ENCODE measurements around the gene NSUN4.
"Not testable (repeated sequence)": the region's sequence is repeated elsewhere in the genome, so short reads cannot be mapped to it uniquely, and the experiment has no call there.

NSUN4 gene

DNA sequence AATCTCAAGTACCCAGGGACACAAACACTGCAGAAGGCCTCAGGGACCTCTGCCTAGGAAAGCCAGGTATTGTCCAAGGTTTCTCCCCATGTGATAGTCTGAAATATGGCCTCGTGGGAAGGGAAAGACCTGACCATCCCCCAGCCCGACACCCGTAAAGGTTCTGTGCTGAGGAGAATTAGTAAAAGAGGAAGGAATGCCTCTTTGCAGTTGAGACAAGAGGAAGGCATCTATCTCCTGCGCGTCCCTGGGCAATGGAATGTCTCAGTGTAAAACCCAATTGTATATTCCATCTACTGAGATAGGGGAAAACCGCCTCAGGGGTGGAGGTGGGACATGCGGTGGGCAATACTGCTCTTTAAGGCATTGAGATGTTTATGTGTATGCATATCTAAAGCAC is 10.8 kb upstream of the NSUN4 start:
- DNase-seq: not testable (repeated sequence)

DNA sequence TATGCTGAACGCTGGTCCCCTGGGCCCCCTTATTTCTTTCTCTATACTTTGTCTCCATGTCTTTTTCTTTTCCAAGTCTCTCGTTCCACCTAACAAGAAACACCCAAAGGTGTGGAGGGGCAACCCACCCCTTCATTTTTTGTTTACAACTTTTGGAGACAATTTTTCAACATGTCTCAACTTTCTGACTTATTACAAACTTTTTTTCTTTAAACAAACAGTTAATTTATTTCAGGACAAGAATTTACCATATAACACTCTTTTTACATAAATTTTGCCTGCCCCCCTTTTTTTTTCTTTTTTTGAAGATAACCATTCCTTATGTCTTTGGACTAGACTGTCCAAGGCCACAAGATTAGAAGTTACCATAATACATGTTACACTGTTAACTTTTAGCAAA is 10.2 kb upstream of the NSUN4 start:
- DNase-seq: not testable (repeated sequence)

DNA sequence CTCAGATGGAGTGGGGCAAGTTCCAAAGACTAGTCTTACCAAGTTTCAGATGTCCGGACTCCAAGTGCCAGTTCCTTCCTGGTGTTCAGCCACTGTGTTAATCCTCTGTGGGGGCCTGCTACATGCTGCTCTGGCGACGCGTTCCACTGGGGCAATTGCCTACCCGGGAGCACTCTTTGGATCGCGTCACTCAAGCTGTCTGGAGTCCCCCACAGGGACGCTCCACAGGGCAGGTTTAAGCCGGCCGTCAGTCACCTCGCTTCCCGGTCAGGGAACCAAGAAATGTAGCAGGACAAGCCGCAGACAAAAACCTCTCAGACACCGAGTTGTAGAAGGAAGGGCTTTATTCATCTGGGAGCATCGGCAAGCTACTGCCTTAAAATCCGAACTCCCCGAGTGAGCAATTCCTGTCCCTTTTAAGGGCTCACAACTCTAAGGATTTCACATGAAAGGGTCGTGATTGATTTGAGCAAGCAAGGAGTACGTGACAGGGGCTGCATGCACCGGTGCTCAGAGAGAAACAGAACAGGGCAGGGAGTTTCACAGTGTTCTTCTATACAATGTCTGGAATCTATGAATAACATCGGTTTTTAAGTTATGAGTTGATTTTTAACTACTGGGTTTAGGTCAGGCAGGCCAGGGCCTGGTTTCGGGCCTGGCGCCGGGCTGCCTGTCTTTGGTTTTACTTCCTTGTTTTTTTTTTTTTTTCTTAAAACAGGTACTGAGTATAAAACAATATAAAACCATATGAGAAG is 8.6 kb upstream of the NSUN4 start:
- DNase-seq: not testable (repeated sequence)

DNA sequence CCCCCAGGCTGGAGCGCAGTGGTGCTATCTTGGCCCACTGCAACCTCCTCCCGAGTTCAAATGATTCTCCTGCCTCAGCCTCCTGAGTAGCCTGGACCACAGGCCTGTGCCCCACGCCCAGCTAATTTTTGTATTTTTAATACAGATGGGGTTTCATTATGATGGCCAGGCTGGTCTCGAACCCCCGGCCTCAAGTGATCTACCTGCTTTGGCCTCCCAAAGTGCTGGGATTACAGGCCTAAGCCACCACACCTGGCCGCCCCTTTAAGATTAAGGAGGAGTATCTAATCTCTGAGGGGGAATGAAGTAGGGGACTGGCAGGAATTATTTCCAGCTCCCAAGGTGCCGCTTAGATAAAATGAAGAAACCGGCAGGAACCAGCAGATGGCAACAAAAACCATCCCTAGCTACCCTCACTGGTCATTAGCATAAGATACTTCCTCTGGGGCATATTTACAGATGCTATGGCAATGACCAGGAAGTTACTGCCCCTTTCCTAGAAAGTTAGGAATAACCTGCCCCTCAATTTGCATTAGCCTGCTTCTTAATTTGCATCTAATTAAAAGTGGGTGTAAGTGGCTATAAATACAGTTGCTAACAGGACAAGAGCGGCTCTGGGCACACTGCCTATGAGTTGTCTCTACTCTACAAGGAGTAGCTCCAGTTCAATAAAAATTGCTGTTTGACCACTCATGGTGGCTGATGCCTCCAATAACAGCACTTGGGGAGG is 7.1 kb upstream of the NSUN4 start:
- no peak for DNase-seq

DNA sequence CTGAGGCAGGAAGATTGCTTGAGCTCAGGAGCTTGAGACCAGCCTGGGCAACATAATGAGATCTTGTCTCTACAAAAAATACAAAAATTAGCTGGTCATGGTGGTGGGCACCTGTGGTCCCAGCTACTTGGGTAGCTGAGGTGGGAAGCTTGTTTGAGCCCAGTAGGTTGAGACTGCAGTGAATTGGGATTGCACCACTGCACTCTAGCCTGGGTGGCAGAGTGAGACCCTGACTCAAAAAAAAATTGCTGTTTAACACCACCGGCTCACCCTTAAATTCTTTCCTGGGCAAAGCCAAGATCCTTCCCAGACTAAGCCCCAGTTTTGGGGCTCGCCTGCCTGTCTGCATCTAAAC is 6.6 kb upstream of the NSUN4 start:
- DNase-seq: no peak

DNA sequence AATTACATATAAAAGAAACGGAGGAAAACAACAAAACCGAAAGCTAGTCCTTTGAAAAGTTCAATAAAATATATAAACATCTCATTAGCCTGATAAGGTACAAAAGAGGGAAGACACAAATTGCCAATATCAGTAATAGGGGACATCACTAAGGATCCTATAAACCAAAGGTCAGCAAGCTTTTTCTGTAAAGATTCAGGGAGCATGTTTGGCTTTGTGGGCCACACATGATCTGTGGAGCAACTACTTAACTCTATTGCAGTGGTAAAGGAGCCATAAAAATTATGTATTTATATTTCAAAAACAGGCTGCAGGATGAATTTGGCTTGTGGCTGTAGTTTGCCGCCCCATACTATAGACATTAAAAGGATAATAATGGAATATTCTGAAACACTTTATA is 5.5 kb upstream of the NSUN4 start:
- no peak for DNase-seq

DNA sequence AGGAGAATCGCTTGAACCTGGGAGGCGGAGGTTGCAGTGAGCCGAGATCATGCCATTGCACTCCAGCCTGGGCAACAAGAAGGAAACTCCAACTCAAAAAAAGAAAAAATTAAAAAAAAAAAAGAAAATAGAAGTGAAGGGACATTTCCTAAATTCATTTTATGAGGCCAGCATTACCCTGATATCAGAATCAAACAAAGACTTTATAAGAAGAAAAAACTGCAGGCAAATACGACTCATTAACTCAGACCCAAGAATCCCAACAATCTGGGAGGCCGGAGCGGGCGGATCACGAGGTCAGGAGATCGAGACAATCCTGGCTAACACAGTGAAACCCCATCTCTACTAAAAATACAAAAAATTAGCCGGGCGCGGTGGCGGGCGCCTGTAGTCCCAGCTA is 3.2 kb upstream of the NSUN4 start:
- DNase-seq: not testable (repeated sequence)

DNA sequence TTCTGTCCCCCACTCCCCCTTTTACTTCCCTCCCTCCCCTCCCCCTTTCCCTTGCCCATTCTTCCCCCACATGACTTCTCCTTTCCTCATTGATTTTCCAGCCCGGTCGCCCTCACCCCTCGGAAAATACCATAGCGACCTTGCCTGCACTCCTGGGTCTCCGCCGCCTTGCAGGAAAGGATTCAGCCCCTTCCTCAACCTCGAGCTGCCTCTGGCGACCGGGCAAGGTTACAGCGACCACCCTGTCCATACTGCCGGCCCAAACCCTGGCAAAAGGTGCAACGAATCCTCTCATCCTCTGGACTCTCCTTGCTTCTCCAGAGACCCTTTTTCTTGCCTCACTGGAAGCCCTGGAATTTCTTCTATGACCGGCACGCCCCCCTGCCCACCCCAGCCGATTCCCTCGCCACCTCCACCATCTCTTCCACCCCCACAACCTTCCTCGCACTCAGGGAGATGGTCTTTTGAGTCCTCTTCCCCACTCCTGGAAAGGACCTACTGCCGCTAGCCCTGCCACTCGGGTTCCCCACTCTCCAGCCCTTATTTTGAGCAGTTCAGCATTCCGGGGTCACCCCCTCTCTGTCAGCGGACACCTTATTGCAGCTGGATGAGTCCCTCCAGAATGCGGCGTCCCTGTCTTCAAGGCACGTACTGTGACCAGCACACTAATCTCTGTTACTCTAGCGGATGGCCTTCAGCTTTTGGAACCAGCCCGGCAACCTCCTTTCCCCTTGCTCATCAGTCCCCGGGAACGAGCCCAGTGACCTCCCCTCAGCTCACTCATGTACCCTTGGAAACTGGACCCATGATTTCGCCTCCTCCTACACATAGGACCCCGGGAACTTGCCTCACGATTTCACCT is 846 bp downstream of the NSUN4 start:
- DNase-seq: no peak

DNA sequence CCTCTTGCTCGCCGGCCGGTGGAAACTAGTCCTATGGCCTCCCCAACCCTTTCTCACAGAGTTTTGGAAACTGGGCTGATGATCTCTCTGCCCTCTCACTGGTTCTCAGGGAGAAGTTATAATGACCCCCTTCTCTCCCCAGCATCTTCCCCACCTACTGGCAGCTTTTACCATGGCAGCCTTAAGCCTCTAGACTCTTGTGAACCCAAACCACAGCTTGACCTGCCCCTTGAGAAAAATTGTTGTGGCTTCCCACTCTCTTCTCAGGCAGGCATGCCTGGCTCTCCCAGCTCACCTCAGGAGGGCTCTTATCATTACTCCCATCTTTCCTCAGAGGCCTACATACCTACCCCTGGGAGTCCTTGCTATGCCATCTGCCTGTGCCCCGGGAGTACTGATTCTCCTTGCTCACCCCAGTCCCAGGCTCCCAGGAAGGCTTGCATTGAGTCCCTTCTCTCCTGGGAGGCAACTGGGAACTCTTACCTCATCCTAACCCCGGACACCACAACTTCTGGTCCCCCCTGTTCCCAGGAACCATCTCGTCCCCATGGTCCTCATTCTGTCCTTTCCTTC is 1.6 kb downstream of the NSUN4 start:
- DNase-seq: no peak

DNA sequence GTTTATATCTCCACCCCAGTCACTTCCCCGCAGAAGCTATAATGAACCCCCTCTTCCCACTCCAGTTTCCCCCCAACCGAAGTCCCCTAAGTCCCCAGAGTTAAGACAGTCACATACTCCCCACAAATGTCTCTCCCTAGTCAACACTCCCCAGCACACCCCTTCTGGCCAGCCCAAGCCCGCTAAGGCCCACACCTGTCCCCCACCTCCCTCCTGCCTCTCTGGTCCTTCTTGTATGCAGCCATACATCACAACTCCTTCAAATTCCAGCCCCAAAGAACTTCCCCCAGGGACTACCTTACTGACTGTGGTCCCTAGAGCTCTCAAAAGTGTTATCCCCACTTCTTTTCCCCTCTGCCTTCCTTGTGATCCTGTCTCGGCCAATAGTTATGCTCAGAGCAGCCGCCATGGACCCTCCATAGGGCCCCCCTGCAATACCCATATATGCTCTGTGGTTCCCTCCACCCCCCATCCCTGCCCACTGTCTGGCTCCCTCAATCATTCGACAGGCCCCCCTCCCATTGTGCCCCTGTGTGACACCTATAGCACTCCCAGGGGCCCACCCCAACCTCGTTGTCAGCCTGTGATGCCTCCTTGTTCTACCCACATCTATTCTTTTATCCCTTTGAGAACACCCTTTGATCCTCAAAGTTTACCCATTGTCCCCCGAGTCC is 2.2 kb downstream of the NSUN4 start:
- no peak for DNase-seq

DNA sequence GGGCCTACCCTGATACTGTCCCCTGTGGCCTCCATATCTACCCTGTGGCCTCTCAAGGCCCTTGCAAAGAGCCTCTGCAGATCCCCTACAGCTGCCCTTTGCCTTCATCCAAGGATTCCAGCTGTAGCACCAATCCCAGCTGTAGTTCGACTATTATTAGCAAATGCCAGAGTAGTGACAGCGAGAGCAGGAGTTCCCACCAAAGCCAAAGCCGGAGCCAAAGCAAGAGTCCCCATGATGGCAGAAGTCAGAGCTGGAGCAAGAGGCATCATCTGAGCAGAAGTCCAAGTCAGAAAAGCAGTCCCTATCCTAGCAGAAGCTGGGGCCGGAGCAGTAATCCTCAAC is 2.7 kb downstream of the NSUN4 start:
- no peak for DNase-seq

DNA sequence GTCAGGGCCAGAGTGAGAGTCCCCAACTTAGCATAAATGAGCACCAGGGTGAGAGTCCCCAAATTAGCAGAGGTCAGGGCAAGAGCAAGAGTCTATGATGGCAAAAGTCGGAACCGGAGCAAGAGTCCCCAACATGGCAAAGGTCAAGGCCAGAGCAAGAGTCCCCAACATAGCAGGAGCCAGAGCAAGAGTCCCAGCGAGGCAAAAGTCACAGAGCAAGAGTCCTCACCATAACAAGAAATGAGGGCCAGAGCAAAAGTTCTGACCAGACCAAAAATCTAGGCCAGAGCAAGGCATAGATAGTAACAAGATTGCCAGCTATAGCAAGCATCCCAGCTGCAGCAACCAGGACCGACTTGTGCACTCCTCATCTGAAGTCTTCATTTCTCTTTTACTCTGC is 3.1 kb downstream of the NSUN4 start:
- no peak for DNase-seq

DNA sequence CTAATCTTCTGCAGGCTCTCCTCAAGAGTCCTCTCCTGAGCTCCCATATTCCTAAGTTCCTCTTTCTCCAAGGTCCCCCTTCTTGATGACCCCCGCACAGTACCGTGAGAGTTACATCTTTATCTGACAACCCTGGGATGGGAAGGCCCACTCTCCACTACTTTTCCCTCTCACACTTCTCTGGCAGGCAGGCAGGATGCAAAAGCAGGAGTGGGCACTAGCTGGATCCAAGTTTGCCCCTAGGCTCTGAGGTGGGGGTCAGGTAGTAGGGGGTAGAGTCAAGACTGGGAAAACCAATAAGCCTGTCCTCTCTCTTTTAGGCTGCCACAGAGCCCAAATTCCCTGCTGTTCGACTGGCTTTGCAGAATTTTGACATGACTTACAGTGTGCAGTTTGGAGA is 3.9 kb downstream of the NSUN4 start:
- no peak for DNase-seq

DNA sequence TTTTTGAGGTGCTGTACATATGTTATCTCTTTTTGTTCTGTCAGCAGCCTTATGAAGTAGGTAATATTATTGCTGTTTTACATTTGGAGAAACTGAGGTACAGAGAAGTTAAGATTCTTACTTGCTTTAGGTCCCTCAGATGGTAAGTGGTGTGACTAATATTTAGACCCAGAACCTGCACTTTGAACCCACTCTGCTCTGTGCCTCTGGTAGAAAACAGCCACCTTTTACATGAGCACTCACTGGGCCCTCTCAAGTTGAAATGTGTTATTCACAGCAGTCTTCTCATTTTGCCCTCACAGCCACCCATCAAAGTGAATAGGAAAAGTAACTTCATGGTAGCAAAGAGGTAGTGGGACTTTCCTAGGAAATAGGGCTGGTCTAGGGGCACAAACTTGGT is 4.7 kb downstream of the NSUN4 start:
- DNase-seq: no peak

DNA sequence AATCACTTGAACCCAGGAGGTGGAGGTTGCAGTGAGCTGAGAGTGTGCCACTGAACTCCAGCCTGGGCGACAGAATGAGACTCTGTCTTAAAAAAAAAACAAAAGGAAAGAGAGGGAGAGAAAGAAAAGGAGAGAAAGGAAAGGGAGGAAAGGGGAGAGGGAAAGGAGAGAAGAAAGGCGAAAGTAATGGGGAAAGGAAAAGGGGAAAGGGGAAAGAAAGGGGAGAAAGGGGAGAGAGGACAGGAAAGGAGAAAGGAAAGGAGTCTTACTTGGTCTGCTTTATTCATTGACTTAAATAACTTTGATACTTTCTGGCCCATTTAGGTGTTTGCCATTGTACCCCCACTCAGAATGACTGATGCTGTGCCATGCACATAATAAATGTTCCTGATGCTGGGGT is 11.8 kb downstream of the NSUN4 start:
- DNase-seq: no peak

DNA sequence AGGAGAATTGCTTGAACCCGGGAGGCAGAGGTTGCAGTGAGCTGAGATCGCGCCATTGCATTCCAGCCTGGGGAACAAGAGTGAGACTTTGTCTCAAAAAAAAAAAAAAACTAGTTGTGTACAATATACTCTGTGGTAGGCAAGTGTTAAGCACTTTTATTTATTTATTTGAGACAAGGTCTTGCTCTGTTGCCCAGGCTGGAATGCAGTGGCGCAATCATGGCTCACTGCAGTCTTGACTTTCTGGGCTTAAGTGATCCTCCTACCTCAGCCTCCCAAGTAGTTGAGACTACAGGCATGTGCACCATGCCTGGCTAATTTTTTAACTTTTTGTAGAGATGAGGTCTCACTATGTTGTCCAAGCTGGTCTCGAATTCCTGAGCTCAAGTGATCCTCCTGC is 15.3 kb downstream of the NSUN4 start:
- not testable (repeated sequence) for DNase-seq

DNA sequence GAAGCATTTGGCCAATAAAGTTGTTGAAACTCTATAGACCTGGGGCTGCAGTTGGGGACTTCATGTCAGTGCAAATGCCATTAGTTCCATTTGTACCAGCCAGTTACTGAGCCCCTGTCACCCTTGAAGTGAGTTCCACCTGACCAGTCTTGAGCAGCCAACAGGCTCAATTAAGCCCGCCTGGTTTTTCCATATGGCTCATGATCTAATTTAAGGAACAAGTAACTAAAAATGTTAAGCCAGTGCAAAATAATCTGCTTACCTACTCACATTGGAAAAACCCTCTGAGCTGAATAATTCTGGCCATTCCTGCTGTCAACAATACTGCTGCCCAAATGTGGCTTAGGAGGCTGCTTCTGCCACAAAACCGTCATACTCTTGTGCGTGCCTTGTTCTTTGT is 21.6 kb downstream of the NSUN4 start:
- no peak for DNase-seq

DNA sequence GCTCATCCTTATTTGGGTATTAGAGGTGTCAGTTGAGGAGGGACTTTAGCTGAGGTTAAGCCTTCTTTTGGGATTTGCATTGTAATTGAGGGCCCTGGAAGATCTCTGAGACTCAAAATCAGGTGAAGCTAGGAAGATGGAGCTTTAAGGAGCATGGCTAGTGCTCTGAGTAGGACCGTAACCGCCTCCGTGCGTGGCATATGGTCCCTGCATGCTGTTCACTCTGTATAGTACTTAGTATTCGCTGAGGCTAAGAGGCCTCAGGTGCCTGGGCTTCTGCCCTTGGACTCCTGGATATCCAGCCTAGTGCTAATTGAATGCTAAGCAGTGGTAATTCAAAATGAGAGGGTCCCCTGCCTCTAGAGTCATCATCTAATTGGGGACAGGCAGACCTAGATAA is 22.5 kb downstream of the NSUN4 start:
- DNase-seq: no peak

DNA sequence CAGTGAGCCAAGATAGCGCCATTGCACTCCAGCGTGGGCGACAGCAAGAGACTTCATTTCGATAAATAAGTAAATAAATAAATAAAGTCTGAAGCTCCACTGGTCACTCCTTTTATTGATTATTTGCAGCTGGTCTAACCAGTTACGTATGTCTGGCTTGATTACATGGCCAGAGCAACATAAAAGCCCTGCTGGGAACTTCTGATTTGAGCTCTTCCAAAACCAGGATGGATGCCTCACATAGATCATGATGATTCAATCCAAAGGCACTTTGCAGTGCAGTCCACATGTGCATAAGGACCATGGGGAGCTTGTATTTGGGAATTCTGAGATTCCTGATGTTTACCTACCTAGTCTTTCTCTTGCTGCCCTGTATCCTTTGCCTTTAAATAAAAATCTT is 24.0 kb downstream of the NSUN4 start:
- no peak for DNase-seq

DNA sequence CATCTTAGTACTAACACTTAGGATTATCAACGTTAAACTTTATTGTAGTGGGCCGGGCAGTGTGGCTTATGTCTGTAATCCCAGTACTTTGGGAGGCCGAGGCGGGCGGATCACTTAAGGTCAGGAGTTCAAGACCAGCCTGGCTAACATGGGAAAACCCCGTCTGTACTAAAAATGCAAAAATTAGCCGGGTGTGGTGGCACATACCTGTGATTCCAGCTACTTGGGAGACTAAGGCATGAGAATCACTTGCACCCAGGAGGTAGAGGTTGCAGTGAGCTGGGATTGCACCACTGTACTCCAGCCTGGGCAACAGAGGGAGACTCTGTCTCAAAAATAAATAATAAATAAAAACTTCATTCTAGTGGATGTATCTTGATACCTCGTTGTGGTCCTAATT is 25.2 kb downstream of the NSUN4 start:
- DNase-seq: not testable (repeated sequence)

DNA sequence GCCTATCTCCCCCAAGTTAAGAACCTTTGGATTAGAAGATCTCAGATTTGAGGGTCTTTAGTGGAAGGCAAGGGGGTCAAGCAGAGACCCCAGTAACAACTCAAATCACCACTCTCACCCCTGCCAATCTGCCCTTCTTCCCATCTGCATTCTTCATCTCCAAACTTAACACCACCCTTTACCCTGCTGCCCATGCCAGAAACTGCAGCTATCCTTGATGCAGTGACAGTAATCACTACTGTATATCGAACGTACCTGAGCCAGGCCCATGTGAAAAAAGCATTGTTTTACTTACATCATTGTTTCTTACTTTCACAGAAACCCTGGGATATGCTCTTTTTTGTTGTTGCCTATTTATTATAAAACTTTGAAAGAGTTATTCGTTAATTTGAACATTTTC is 26.5 kb downstream of the NSUN4 start:
- DNase-seq: no peak

DNA sequence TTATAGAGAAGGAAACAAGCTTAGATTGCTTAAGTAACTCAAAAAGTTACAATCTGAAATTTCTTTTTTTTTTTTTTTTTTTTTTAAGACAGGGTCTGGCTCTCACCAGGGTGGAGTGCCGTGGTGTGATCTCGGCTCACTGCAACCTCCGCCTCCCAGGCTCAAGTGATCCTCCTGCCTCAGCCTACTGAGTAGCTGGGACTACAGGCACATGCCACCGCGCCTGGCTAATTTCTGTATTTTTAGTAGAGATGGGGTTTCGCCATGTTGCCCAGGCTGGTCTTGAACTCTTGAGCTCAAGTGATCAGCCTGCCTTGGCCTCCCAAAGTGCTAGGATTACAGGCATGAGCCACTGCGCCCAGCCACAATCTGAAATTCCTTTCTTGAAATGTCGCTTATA is 27.1 kb downstream of the NSUN4 start:
- DNase-seq: not testable (repeated sequence)

DNA sequence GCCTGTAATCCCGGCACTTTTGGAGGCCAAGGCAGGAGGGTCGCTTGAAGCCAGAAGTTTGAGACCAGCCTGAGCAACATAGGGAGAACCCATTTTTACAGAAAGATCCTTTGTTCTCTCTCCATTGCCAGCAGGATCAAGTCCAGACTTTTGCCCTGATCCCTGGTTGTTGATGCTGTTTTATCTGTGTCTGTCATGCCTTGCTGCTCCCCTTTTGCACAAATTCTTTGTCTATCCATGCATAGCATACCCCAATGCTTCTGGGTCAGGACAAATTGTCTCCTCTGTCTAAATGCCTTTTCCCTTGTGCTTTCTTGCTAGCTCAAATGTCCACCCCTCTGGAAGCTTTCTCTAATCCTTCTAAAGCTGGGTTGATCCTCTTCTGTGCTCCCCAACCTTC is 28.2 kb downstream of the NSUN4 start:
- DNase-seq: no peak
